Renal cortex interstitium (tissue), 15 donors: ENCODE results near the gene EEF1A2. TPM values are rescaled to one million over a fixed set of nuclear protein-coding genes. Genes with fewer than 3 reads are reported as not detected.

ENCODE experiments used
- DNase-seq, 11 donors: peaks; one replicate each; pipeline ENCODE4 v3.0.0-alpha.2; 2013; ENCODE audit warnings: low read depth in 9 of 11, low spot score in 4 of 11; ENCODE audit errors: extremely low read depth in 1 of 11
- long read RNA-seq, 16 experiments: transcript quantifications; one replicate each; lab custom pipeline, GENCODE V29; 2026
- polyA plus RNA-seq, 3 donors: library from polyadenylated mRNA; unstranded; fragments of 120-200 nt; gene quantifications; one replicate each; pipeline ENCODE4 v1.2.1, GENCODE V29; 2013; ENCODE audit not compliant: insufficient read length in 3 of 3

Gene EEF1A2
- polyA plus RNA-seq, result 1 to 10 TPM; 1.1 to 2.3 (median 1.9) TPM
- long read RNA-seq, donor 1, result 0 reads
- long read RNA-seq, donor 2, partial matches to known transcripts, result 0 of 3 reads
- long read RNA-seq, donor 2, other reads (novel, unspliced or antisense), result 0 of 3 reads
- long read RNA-seq, donor 3, partial matches to known transcripts, result 988 of 1,006 reads
- long read RNA-seq, donor 3, other reads (novel, unspliced or antisense), result 18 of 1,006 reads
- long read RNA-seq, donor 4, partial matches to known transcripts, result 0 of 3 reads
- long read RNA-seq, donor 4, other reads (novel, unspliced or antisense), result 0 of 3 reads
- long read RNA-seq, donor 5, partial matches to known transcripts, result 2,580 of 2,682 reads
- long read RNA-seq, donor 5, other reads (novel, unspliced or antisense), result 101 of 2,682 reads
- long read RNA-seq, donor 6, partial matches to known transcripts, result 0 of 1 reads
- long read RNA-seq, donor 6, other reads (novel, unspliced or antisense), result 0 of 1 reads
- long read RNA-seq, donor 7, partial matches to known transcripts, result 1,072 of 1,114 reads
- long read RNA-seq, donor 7, other reads (novel, unspliced or antisense), result 42 of 1,114 reads
- long read RNA-seq, donor 8, partial matches to known transcripts, result 0 of 1 reads
- long read RNA-seq, donor 8, other reads (novel, unspliced or antisense), result 0 of 1 reads
- long read RNA-seq, donor 9, partial matches to known transcripts, result 1,007 of 1,024 reads
- long read RNA-seq, donor 9, other reads (novel, unspliced or antisense), result 17 of 1,024 reads
- long read RNA-seq, donor 10, partial matches to known transcripts, result 830 of 839 reads
- long read RNA-seq, donor 10, other reads (novel, unspliced or antisense), result 7 of 839 reads
- long read RNA-seq, donor 11, partial matches to known transcripts, result 701 of 729 reads
- long read RNA-seq, donor 11, other reads (novel, unspliced or antisense), result 28 of 729 reads
- long read RNA-seq, donor 12, partial matches to known transcripts, result 648 of 668 reads
- long read RNA-seq, donor 12, other reads (novel, unspliced or antisense), result 20 of 668 reads
- long read RNA-seq, donor 13, result 0 reads
- long read RNA-seq, donor 14, partial matches to known transcripts, result 807 of 838 reads
- long read RNA-seq, donor 14, other reads (novel, unspliced or antisense), result 31 of 838 reads
- long read RNA-seq, donor 15, result 0 reads
- long read RNA-seq, donor 16, partial matches to known transcripts, result 2,929 of 3,079 reads
- long read RNA-seq, donor 16, other reads (novel, unspliced or antisense), result 149 of 3,079 reads

- no peak for DNase-seq
Measured at GRCh38 chr20:63498960-63499337, at the start of gene EEF1A2. Gene EEF1A2 (minus strand): TSS chr20:63499083. CDS start chr20:63497763, 1,320 bp downstream.

GRCh38 chr20:63548542-63548941, 49.7 kb upstream of the EEF1A2 start:
- no peak for DNase-seq

- no peak for DNase-seq
Measured at GRCh38 chr20:63547725-63548480, 49.0 kb upstream of the EEF1A2 start, which contains the start of gene SRMS. Gene SRMS (minus strand): TSS chr20:63547749. CDS start chr20:63547463, 286 bp downstream.

GRCh38 chr20:63546956-63547724, 48.3 kb upstream of the EEF1A2 start:
- no peak for DNase-seq

- no peak for DNase-seq
Measured at GRCh38 chr20:63546256-63546955, 47.5 kb upstream of the EEF1A2 start.

GRCh38 chr20:63545814-63546213, 46.9 kb upstream of the EEF1A2 start:
- DNase-seq, result no peak

- DNase-seq, result no peak
Measured at GRCh38 chr20:63544958-63545516, 46.2 kb upstream of the EEF1A2 start.

GRCh38 chr20:63544241-63544957, 45.5 kb upstream of the EEF1A2 start:
- DNase-seq, result no peak

- no peak for DNase-seq
Measured at GRCh38 chr20:63543733-63544132, 44.9 kb upstream of the EEF1A2 start.

- DNase-seq, result no peak
Measured at GRCh38 chr20:63543131-63543530, 44.2 kb upstream of the EEF1A2 start.

- DNase-seq, result no peak
Measured at GRCh38 chr20:63542696-63543095, 43.8 kb upstream of the EEF1A2 start.

GRCh38 chr20:63542031-63542559, 43.2 kb upstream of the EEF1A2 start:
- DNase-seq, result no peak

GRCh38 chr20:63541371-63541770, 42.5 kb upstream of the EEF1A2 start:
- DNase-seq, result no peak

GRCh38 chr20:63540417-63541186, 41.7 kb upstream of the EEF1A2 start:
- no peak for DNase-seq
